MCF 10A (cell line): ENCODE measurements around the gene DNAH10. TPM values are rescaled to one million over a fixed set of nuclear protein-coding genes. Genes with fewer than 3 reads are reported as not detected.

Experiments
- BruUV-seq: library from RNA; stranded (reverse); fragments of 400-500 nt; replicated peaks from 2 replicates; lab custom pipeline; 2021; lab: Mats Ljungman, UMichigan
- CTCF ChIA-PET: fragments of 300-600 bp; sonication (Branson Sonifier 250); formaldehyde crosslinking; extraction: SDS; loops from one replicate; lab custom pipeline; 2021; ENCODE audit warnings: antibody characterized with exemption, inconsistent platforms; lab: Yijun Ruan, JAX
- POLR2A ChIA-PET: fragments of 300-600, 350-650 bp; sonication (Branson Sonifier 250); formaldehyde crosslinking; extraction: SDS; loops from one replicate; lab custom pipeline; 2020; ENCODE audit warnings: antibody characterized with exemption, inconsistent platforms; lab: Yijun Ruan, JAX
- DNase-seq: peaks from one replicate; pipeline ENCODE4 v3.0.0-alpha.2; 2018; ENCODE audit not compliant: unreplicated experiment
- H3K27ac Mint-ChIP-seq: one replicate; pipeline ENCODE4 v1.8.0; 2022; ENCODE audit warnings: mild to moderate bottlenecking, low read depth, mixed read lengths; ENCODE audit not compliant: unreplicated experiment
- H3K27me3 Mint-ChIP-seq: one replicate; pipeline ENCODE4 v1.8.0; 2022; ENCODE audit warnings: mixed read lengths; ENCODE audit not compliant: insufficient read depth, unreplicated experiment
- H3K36me3 Mint-ChIP-seq: one replicate; pipeline ENCODE4 v1.8.0; 2022; ENCODE audit warnings: mild to moderate bottlenecking, moderate library complexity, mixed read lengths; ENCODE audit not compliant: insufficient read depth, unreplicated experiment
- H3K4me1 Mint-ChIP-seq: one replicate; pipeline ENCODE4 v1.8.0; 2022; ENCODE audit warnings: mixed read lengths; ENCODE audit not compliant: insufficient read depth, unreplicated experiment
- H3K4me3 Mint-ChIP-seq: one replicate; pipeline ENCODE4 v1.8.0; 2022; ENCODE audit warnings: mild to moderate bottlenecking, moderate library complexity, mixed read lengths; ENCODE audit not compliant: unreplicated experiment
- H3K9me3 Mint-ChIP-seq: one replicate; pipeline ENCODE4 v1.8.0; 2022; ENCODE audit warnings: mixed read lengths; ENCODE audit not compliant: unreplicated experiment
- intact Hi-C: fragments of 100-400 bp; cut with micrococcal nuclease; formaldehyde crosslinking; loops from 2 replicates; pipeline ENCODE4 v1.14.1; 2022
- total RNA-seq: library from RNA; stranded (reverse); gene quantifications from 2 replicates; pipeline ENCODE4 v1.2.3, GENCODE V29; 2022
- TF ChIP-seq, protein P1 (sequence below): fragments of 200-600 bp; IDR thresholded peaks from one replicate; pipeline ENCODE4 v1.8.0; 2022; ENCODE audit warnings: antibody characterized with exemption, mild to moderate bottlenecking; ENCODE audit not compliant: unreplicated experiment

The DNAH10 gene
- total RNA-seq, 1 experiment from 2014 or later, result 0.21 TPM

DNA sequence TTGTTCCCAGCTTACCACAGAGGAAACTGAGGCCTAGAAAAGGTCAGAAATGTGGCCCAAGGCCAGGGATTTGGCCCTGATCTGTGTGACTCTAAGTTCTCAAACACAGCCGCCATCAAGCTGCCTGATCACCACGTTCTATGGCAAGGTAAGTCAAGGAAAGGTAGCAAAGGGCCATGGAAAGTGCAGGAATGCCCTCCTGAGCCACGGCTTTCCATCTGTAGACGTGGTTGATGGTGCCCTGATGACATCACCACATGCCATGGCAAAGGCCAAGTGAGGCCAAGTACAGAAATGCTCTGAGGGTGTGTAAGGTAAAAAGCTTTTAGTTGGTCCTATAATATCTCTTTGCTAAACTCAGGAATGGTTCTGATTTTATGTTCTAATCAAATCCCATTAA, 99.3 kb downstream of the DNAH10 start:
- intact Hi-C loops, result no loop called here
- Mint-ChIP-seq H3K4me3 (no peak overlapping the region), H3K36me3 (no peaks in the 10 kb centered on the region), H3K27ac (no peak overlapping the region), H3K27me3 (peaks cover 24% of the 10 kb centered on the region), H3K4me1 (no peaks in the 10 kb centered on the region), H3K9me3 (peaks cover 6% of the 10 kb centered on the region)
- BruUV-seq, result no TSS peak
- CTCF ChIA-PET, result interaction anchor here (0.6 to 1.0 kb wide), 3 partner anchors 8 to 69 kb away, joined by 3 to 4 read pairs (median 4); no protein-coding TSS in a partner anchor
- TF ChIP-seq, protein P1, sequence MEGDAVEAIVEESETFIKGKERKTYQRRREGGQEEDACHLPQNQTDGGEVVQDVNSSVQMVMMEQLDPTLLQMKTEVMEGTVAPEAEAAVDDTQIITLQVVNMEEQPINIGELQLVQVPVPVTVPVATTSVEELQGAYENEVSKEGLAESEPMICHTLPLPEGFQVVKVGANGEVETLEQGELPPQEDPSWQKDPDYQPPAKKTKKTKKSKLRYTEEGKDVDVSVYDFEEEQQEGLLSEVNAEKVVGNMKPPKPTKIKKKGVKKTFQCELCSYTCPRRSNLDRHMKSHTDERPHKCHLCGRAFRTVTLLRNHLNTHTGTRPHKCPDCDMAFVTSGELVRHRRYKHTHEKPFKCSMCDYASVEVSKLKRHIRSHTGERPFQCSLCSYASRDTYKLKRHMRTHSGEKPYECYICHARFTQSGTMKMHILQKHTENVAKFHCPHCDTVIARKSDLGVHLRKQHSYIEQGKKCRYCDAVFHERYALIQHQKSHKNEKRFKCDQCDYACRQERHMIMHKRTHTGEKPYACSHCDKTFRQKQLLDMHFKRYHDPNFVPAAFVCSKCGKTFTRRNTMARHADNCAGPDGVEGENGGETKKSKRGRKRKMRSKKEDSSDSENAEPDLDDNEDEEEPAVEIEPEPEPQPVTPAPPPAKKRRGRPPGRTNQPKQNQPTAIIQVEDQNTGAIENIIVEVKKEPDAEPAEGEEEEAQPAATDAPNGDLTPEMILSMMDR, result no peak
- no peak for DNase-seq
- POLR2A ChIA-PET, result no interaction called here

DNA sequence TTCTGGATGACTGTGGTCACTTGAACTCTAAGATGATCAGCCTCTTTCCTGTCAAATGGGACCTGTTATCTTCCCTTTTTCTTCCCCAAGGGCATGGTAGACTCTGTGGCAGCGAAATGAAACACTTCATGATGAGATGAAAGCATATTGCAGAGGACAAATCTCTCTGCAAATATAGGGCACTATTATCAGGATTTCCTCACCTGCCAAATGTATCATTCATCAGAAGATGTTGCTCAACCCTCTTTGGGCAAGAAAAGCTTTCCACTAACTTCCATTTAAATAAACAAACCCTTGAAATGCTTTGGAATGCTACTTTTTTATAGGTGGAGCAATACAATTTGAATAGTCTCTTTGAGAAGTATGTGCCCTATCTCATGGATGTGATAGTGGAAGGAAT, 105.0 kb downstream of the DNAH10 start:
- H3K36me3 Mint-ChIP-seq, result no peaks in the 10 kb centered on the region
- ChIA-PET CTCF (no interaction called here), POLR2A (no interaction called here)
- peak; percentile 25 for DNase-seq
- peaks cover 66% of the 10 kb centered on the region for H3K27me3 Mint-ChIP-seq
- peaks cover 7% of the 10 kb centered on the region for H3K4me1 Mint-ChIP-seq
- no peak overlapping the region for H3K4me3 Mint-ChIP-seq
- peaks cover 5% of the 10 kb centered on the region for H3K9me3 Mint-ChIP-seq
- intact Hi-C loops, result no loop called here
- no TSS peak for BruUV-seq
- no peak overlapping the region for H3K27ac Mint-ChIP-seq
- TF ChIP-seq, protein P1, result no peak

DNA sequence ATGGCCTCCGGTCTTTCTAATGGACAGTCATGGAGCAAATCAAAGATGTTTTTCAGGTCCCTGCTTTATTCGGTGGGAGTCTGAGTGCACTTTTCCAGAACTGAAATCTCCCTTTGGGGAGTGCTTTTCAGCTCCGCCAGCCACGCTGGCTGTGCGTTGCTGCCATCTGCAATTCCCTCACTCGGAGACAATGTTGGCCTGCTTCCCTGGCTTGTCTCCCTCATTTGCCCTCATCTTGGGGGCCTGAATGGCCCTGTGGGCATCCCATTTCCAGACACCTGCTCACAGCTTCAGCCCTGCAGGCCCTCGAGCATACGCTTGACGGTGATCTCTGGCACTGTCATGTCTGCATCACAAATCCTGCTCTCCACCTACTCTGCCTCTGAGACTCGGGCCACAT, 106.7 kb downstream of the DNAH10 start:
- TF ChIP-seq, protein P1, result no peak

DNA sequence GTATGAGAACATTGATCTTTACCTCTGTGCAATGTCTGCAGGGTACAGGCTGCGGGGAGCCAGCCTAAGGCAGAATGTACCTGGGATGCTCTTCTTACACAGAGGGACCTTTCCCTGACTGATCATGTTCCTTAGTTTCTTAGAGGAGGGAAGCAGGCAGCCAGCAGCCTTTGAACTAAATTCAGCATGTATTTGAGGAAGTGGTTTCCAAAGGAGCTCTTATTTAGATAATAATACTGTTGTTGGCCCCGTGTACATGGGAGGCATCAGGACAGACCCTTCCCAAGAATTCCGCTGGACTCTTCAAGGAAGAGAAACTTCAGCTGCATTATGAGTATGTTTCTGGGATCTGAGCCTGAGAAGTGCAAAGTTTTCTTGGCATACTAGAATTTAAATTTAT, 111.7 kb downstream of the DNAH10 start:
- Mint-ChIP-seq H3K27ac (no peak overlapping the region), H3K27me3 (peaks cover 81% of the 10 kb centered on the region), H3K4me1 (no peaks in the 10 kb centered on the region), H3K4me3 (no peak overlapping the region), H3K36me3 (no peaks in the 10 kb centered on the region), H3K9me3 (peaks cover 9% of the 10 kb centered on the region)
- ChIA-PET POLR2A (no interaction called here), CTCF (interaction anchor here (1.3 kb wide), 1 partner anchor 110 kb away, joined by 3 read pairs; no protein-coding TSS in a partner anchor)
- no peak for DNase-seq
- no TSS peak for BruUV-seq
- TF ChIP-seq, protein P1, result no peak
- intact Hi-C loops, result no loop called here

More for the DNA sequence above, 106.7 kb downstream of the DNAH10 start:
- ChIA-PET POLR2A (no interaction called here), CTCF (interaction anchor here (0.7 kb wide), 1 partner anchor 598 kb away, joined by 4 read pairs; no protein-coding TSS in a partner anchor)
- intact Hi-C loops, result no loop called here
- no peaks in the 10 kb centered on the region for H3K9me3 Mint-ChIP-seq
- DNase-seq, result no peak
- BruUV-seq, result no TSS peak
- H3K27me3 Mint-ChIP-seq, result peaks cover 76% of the 10 kb centered on the region
- no peak overlapping the region for H3K27ac Mint-ChIP-seq
- peaks cover 7% of the 10 kb centered on the region for H3K4me1 Mint-ChIP-seq
- H3K4me3 Mint-ChIP-seq, result no peak overlapping the region
- H3K36me3 Mint-ChIP-seq, result no peaks in the 10 kb centered on the region
